K562 (cell line): ENCODE results near the gene RBMXL2. TPM values are rescaled to one million over a fixed set of nuclear protein-coding genes. Genes with fewer than 3 reads are reported as not detected.

Experiments
- ATF6 ChIP-seq: sonication (generic); formaldehyde crosslinking; IDR thresholded peaks from 2 replicates; pipeline ENCODE4 v1.4.0; 2020; ENCODE audit warnings: mild to moderate bottlenecking, missing genetic modification reagents
- BCLAF1 ChIP-seq, 2 experiments: fragments of 450-650 bp in 1 of 2; IDR thresholded peaks; 2 replicates each; pipeline ENCODE4 v1.6.1; 2011 to 2017; ENCODE audit warnings: low read depth in 2 of 2, antibody characterized with exemption in 1 of 2, borderline replicate concordance in 1 of 2, low read length in 1 of 2, mild to moderate bottlenecking in 1 of 2, mixed read lengths in 1 of 2; ENCODE audit not compliant: control insufficient read depth in 1 of 2
- CEBPG ChIP-seq, 3 experiments: fragments of 200-800 bp in 1 of 3; sonication (Bioruptor generic) in 1 of 3; sonication (generic) in 1 of 3; formaldehyde crosslinking in 1 of 3; IDR thresholded peaks in 2 of 3; conservative IDR thresholded peaks in 1 of 3; 2 replicates each; pipeline versions ENCODE4 v1.6.1 to v1.8.0; 2016 to 2022; ENCODE audit warnings: missing compliant biosample characterization in 2 of 3, missing genetic modification characterization in 2 of 3, mild to moderate bottlenecking in 1 of 3, missing genetic modification reagents in 1 of 3
- CHD1 ChIP-seq: fragments of 200-600 bp; sonication (generic); IDR thresholded peaks from one replicate; pipeline ENCODE4 v1.6.1; 2012; ENCODE audit warnings: mild to moderate bottlenecking, moderate library complexity, low read length, inconsistent platforms
- DEAF1 ChIP-seq: fragments of 450-650 bp; formaldehyde crosslinking; IDR thresholded peaks from 2 replicates; pipeline ENCODE4 v1.4.0; 2020; ENCODE audit warnings: mild to moderate bottlenecking, moderate library complexity
- KLF16 ChIP-seq: IDR thresholded peaks from 2 replicates; pipeline ENCODE4 v1.6.1; 2016; ENCODE audit warnings: antibody characterized with exemption
- REST ChIP-seq, 2 experiments: fragments of 450-650 bp; formaldehyde crosslinking in 1 of 2; IDR thresholded peaks; 2 replicates each; pipeline versions ENCODE4 v1.4.0 to v1.6.1; 2014 to 2020; ENCODE audit warnings: mild to moderate bottlenecking in 2 of 2, borderline replicate concordance in 1 of 2, low read depth in 1 of 2
- STAT5B ChIP-seq: fragments of 250-450 bp; sonication (Bioruptor Pico); IDR thresholded peaks from 2 replicates; pipeline ENCODE4 v1.8.0; 2021; ENCODE audit warnings: mild to moderate bottlenecking, inconsistent platforms
- ZFP91 ChIP-seq: sonication (generic); formaldehyde crosslinking; IDR thresholded peaks from 2 replicates; pipeline ENCODE4 v1.8.0; 2022; ENCODE audit warnings: mild to moderate bottlenecking, missing genetic modification reagents
- polyA plus RNA-seq, 8 experiments: library from polyadenylated mRNA; depleted of rRNA in 4 of 8; stranded (reverse) in 5 of 8; unstranded in 3 of 8; fragments of >200 nt; fragmentation: Nextera tagmentation in 2 of 8; fragmentation: Illumina TruSeq in 1 of 8; extraction: Ambion mirVana in 2 of 8; extraction: Trizol in 1 of 8; gene quantifications; 2 replicates each; pipeline versions ENCODE4 v1.2.1 to v1.2.3, GENCODE V29; 2011 to 2014; ENCODE audit warnings: inconsistent platforms in 1 of 8, missing spikeins in 1 of 8
- total RNA-seq, 7 experiments: library from RNA; depleted of rRNA in 6 of 7; stranded (reverse); fragments of >200 nt in 6 of 7; fragmentation: Illumina TruSeq in 2 of 7; extraction: Trizol in 2 of 7; gene quantifications; 2 replicates each; pipeline versions ENCODE4 v1.2.1 to v1.2.3, GENCODE V29; 2011 to 2021; ENCODE audit warnings: low replicate concordance in 1 of 7

The RBMXL2 gene
- total and polyA plus RNA-seq, 9 of the 15 experiments (the other 6 are each of a cell fraction or from before 2014, with no cell fraction given) = 0.07 to 0.45 (median 0.21) TPM; not detected in 3

- TF ChIP-seq REST (IDR thresholded peaks at IDR 0.05; ENCODE audit: borderline replicate concordance) (no peak), REST (CRISPR knock-in tag; IDR thresholded peaks at IDR 0.05; ENCODE audit: low read depth) (no peak), DEAF1 (CRISPR knock-in tag) (no peak), KLF16 (no peak), STAT5B (CRISPR knock-in tag) (no peak), ZFP91 (CRISPR knock-in tag) (no peak), CHD1 (no peak), ATF6 (CRISPR knock-in tag) (no peak), CEBPG (CRISPR knock-in tag; IDR thresholded peaks at IDR 0.05) (no peak), CEBPG (tag; conservative IDR thresholded peaks at IDR 0.05 in 1 of 2, IDR thresholded peaks at IDR 0.05 in 1 of 2) (no peak), BCLAF1 (IDR thresholded peaks at IDR 0.05; ENCODE audit: borderline replicate concordance in 1 of 2, control insufficient read depth in 1 of 2, low read depth in 2 of 2, low read length in 1 of 2) (no peak)
Observed at GRCh38 chr11:7050191-7050590, 38.6 kb upstream of the RBMXL2 start (continued).
